Body of pancreas (tissue), 4 donors: ENCODE data around the gene CRB1.

Experiments used
- CTCF ChIP-seq, 7 experiments: fragments of 450-650 bp in 4 of 7; fragments of 200-600 bp in 3 of 7; sonication (generic) in 3 of 7; IDR thresholded peaks; one replicate each; pipeline ENCODE4 v1.5.1; 2016 to 2019; ENCODE audit warnings: antibody characterized with exemption in 7 of 7
- POLR2A ChIP-seq, 3 donors: fragments of 450-650 bp; IDR thresholded peaks; one replicate each; pipeline ENCODE4 v1.6.1; 2016; ENCODE audit warnings: antibody characterized with exemption in 3 of 3, mild to moderate bottlenecking in 2 of 3

- TF ChIP-seq CTCF (IDR thresholded peaks at IDR 0.05) (no peak), POLR2A (IDR thresholded peaks at IDR 0.05) (no peak)
Observed at GRCh38 chr1:197272791-197273190, 4.7 kb downstream of the CRB1 start.
